SK-N-SH (cell line): ENCODE results near the gene GMPPA.

ENCODE experiments used
- RXRA ChIP-seq: IDR thresholded peaks from 2 replicates; pipeline ENCODE4 v1.4.0; 2012; ENCODE audit warnings: low read depth, mild to moderate bottlenecking, borderline replicate concordance
- TF ChIP-seq, protein P1 (sequence below): fragments of 200-600 bp; sonication (generic); IDR thresholded peaks from 2 replicates; pipeline ENCODE4 v1.6.1; 2017; ENCODE audit warnings: antibody characterized with exemption, mild to moderate bottlenecking, moderate library complexity

DNA sequence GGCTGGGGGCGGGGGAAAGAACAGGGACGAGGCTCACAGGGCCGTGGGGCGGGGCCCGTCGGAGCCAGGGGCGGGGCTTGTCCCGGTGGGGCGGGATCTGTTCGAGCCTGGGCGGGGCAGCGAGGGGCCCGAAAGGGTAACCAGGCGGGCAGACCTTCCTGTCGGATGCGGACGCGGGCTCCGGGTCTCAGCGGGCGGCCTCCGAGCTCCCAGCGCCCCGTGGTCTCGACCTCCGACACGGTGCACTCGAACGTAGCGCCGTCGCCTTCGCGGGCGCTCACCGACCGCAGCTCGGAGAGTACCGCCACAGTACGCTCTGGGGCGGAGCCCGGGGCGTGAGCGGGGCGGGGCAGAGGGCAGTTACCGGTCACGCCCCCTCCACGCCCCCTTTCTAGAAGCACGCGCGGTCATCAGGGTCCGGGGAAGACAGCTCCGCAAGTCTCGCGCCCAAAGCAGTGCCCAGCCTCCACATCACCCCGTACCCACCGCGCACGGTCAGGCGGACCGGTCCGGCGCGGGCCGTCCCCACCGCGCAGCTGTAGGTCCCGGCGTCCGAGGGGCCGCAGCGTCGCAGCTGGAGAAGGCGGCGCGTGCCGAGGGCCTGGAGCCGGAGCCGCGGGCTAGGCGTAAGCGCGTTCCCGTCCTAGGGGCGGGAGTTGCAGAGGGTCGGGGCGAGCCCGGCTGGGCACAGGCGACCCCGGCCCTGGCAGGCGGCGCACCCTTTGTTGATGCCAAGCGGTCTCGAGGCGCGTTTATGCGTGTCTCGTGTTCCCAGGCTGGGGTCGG is 53.9 kb downstream of the GMPPA start:
- TF ChIP-seq, protein P1, sequence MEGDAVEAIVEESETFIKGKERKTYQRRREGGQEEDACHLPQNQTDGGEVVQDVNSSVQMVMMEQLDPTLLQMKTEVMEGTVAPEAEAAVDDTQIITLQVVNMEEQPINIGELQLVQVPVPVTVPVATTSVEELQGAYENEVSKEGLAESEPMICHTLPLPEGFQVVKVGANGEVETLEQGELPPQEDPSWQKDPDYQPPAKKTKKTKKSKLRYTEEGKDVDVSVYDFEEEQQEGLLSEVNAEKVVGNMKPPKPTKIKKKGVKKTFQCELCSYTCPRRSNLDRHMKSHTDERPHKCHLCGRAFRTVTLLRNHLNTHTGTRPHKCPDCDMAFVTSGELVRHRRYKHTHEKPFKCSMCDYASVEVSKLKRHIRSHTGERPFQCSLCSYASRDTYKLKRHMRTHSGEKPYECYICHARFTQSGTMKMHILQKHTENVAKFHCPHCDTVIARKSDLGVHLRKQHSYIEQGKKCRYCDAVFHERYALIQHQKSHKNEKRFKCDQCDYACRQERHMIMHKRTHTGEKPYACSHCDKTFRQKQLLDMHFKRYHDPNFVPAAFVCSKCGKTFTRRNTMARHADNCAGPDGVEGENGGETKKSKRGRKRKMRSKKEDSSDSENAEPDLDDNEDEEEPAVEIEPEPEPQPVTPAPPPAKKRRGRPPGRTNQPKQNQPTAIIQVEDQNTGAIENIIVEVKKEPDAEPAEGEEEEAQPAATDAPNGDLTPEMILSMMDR: no peak
- TF ChIP-seq RXRA: no peak
